Lung (tissue), 12 donors: ENCODE measurements around the gene FOXO3. TPM values are rescaled to one million over a fixed set of nuclear protein-coding genes. Genes with fewer than 3 reads are reported as not detected.

ENCODE experiments used
- ATAC-seq: fragments of 200-7000 bp; cut with Tn5 transposase; one replicate; pipeline ENCODE4 v1.9.1; 2020; ENCODE audit warnings: moderate number of reproducible peaks; ENCODE audit not compliant: insufficient read depth, low FRiP score
- DNase-seq, 3 donors: peaks; one replicate each; pipeline ENCODE4 v3.0.0-alpha.2; 2013 to 2017
- H3K27ac ChIP-seq, 2 donors: one replicate each; pipeline ENCODE4 v1.5.1; 2013; ENCODE audit warnings: mild to moderate bottlenecking in 2 of 2, moderate library complexity in 2 of 2, control low read depth in 1 of 2, inconsistent platforms in 1 of 2, low read depth in 1 of 2, low read length in 1 of 2
- H3K27me3 ChIP-seq, 3 donors: one replicate each; pipeline ENCODE4 v1.5.1; 2013; ENCODE audit warnings: low read length in 2 of 3; ENCODE audit not compliant: control insufficient read depth in 3 of 3, insufficient read depth in 3 of 3
- H3K36me3 ChIP-seq, 4 donors: one replicate each; pipeline ENCODE4 v1.5.1; 2013; ENCODE audit warnings: low read length in 4 of 4, mild to moderate bottlenecking in 1 of 4, moderate library complexity in 1 of 4; ENCODE audit not compliant: control insufficient read depth in 4 of 4, insufficient read depth in 4 of 4
- H3K4me1 ChIP-seq, 5 donors: one replicate each; pipeline ENCODE4 v1.5.1; 2013; ENCODE audit warnings: low read length in 5 of 5, mild to moderate bottlenecking in 2 of 5, moderate library complexity in 1 of 5; ENCODE audit not compliant: control insufficient read depth in 5 of 5, insufficient read depth in 5 of 5
- H3K4me3 ChIP-seq: one replicate; pipeline ENCODE4 v1.5.1; 2013; ENCODE audit warnings: mild to moderate bottlenecking, control low read depth, moderate library complexity
- H3K9ac ChIP-seq, 2 donors: one replicate each; pipeline ENCODE4 v1.5.1; 2013; ENCODE audit warnings: low read length in 2 of 2, control low read depth in 1 of 2; ENCODE audit not compliant: insufficient read depth in 1 of 2
- H3K9me3 ChIP-seq, 4 donors: one replicate each; pipeline ENCODE4 v1.5.1; 2013; ENCODE audit warnings: low read length in 3 of 4, mild to moderate bottlenecking in 1 of 4, moderate library complexity in 1 of 4; ENCODE audit not compliant: control insufficient read depth in 4 of 4, insufficient read depth in 3 of 4
- WGBS, 2 donors: extraction: QIAGEN DNeasy Blood & Tissue Kit; methylation state at CpG; one replicate each; pipeline ENCODE4 v1.1.7; 2013; 5-methylcytosine and 5-hydroxymethylcytosine counted together
- polyA plus RNA-seq, 2 donors: library from polyadenylated mRNA; stranded (reverse); fragments of 200-250 nt; gene quantifications; one replicate each; pipeline ENCODE4 v1.2.1, GENCODE V29; 2013
- total RNA-seq, 2 donors: library from RNA; depleted of rRNA in 1 of 2; stranded (reverse); fragments of >200 nt in 1 of 2; gene quantifications; one replicate each; pipeline ENCODE4 v1.2.1, GENCODE V29; 2014 to 2021
- TF ChIP-seq, protein P1 (sequence below): IDR thresholded peaks from 2 replicates; pipeline ENCODE4 v1.5.1; 2012; ENCODE audit warnings: mild to moderate bottlenecking; ENCODE audit errors: control extremely low read depth, extremely low read depth
- donor health status: control.
- donor health status: control.
- donor health status: Bipolar disorder and iron deficiency.
- donor health status: healthy.
- donor health status: DM: yes; HTN: yes; CAD: no.

Gene FOXO3
- total and polyA plus RNA-seq, 4 donors = 12.1 to 101 (median 40.0) TPM

DNA sequence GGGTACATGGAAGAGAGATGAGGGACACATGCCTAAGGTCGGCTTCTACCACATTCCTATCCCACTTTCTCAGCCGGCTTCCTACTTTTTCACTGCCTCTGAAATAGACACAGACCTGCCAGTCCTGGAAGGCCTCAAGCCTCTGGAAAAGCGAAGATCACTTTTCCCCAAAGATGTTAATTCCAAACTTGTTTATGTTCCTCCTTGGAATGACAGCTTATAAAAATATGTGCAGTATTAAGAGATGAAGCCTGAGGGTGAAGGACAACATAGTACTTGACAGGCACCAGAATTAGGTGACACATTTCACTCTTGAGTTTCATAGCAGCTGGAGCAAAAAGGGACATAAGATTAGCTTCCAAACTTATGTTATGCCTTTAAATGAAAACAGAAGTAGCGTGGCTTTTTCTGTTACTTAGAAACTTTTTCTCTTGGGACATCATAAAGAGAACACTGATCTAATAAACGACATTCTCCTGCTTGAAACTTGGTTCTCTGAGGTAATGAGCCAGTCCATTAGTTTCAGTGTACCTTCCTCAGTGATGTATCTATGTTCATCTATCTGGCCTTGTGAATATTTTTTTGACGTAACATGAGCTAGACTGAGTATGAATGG, 25.3 kb downstream of the FOXO3 start:
- H3K4me3 ChIP-seq = no peak overlapping the region
- TF ChIP-seq, protein P1, sequence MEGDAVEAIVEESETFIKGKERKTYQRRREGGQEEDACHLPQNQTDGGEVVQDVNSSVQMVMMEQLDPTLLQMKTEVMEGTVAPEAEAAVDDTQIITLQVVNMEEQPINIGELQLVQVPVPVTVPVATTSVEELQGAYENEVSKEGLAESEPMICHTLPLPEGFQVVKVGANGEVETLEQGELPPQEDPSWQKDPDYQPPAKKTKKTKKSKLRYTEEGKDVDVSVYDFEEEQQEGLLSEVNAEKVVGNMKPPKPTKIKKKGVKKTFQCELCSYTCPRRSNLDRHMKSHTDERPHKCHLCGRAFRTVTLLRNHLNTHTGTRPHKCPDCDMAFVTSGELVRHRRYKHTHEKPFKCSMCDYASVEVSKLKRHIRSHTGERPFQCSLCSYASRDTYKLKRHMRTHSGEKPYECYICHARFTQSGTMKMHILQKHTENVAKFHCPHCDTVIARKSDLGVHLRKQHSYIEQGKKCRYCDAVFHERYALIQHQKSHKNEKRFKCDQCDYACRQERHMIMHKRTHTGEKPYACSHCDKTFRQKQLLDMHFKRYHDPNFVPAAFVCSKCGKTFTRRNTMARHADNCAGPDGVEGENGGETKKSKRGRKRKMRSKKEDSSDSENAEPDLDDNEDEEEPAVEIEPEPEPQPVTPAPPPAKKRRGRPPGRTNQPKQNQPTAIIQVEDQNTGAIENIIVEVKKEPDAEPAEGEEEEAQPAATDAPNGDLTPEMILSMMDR = no peak
- no peaks in the 10 kb centered on the region for H3K9me3 ChIP-seq
- no peak for ATAC-seq
- whole genome bisulfite sequencing, 2 donors = 72 to 73% methylated on average over 6 of the region's 6 CpGs
- H3K27me3 ChIP-seq = no peaks in the 10 kb centered on the region
- no peak for DNase-seq
- peak overlapping the region; percentile 67 to 76 for H3K27ac ChIP-seq
- H3K9ac ChIP-seq = peak overlapping the region in 1 of 2 donors; percentile 23
- peaks cover 21 to 95% (median 71%) of the 10 kb centered on the region in 5 donors for H3K4me1 ChIP-seq
- H3K36me3 ChIP-seq = peaks cover 0 to 2% (median 0%) of the 10 kb centered on the region in 4 donors

GRCh38 chr6:108587258-108588059, 26.7 kb downstream of the FOXO3 start:
- H3K9ac ChIP-seq = peak overlapping the region in 1 of 2 donors; percentile 3
- TF ChIP-seq, protein P1 = no peak
- no peaks in the 10 kb centered on the region for H3K27me3 ChIP-seq
- no peak for DNase-seq
- peaks cover 20 to 95% (median 72%) of the 10 kb centered on the region in 5 donors for H3K4me1 ChIP-seq
- H3K4me3 ChIP-seq = no peak overlapping the region
- 67 to 74% methylated on average over 9 of the region's 9 CpGs for WGBS, 2 donors
- ATAC-seq = no peak
- peaks cover 0 to 2% (median 0%) of the 10 kb centered on the region in 4 donors for H3K36me3 ChIP-seq
- H3K9me3 ChIP-seq = no peaks in the 10 kb centered on the region
- H3K27ac ChIP-seq = peak overlapping the region; percentile 77 to 85

- Histone ChIP-seq H3K9ac (no peak overlapping the region), H3K4me3 (no peak overlapping the region), H3K9me3 (no peaks in the 10 kb centered on the region), H3K36me3 (peaks cover 0 to 2% (median 0%) of the 10 kb centered on the region in 4 donors), H3K4me1 (peaks cover 21 to 89% (median 68%) of the 10 kb centered on the region in 5 donors), H3K27me3 (no peaks in the 10 kb centered on the region), H3K27ac (peak overlapping the region; percentile 87 to 93)
- no peak for ATAC-seq
- WGBS, 2 donors = 30 to 47% methylated on average over 1 of the region's 1 CpG
- TF ChIP-seq, protein P1 = no peak
- DNase-seq = no peak
Observed at GRCh38 chr6:108588586-108588985, 27.9 kb downstream of the FOXO3 start.
